Immature natural killer cell (primary cell): ENCODE data around the gene ARHGAP15. TPM values are rescaled to one million over a fixed set of nuclear protein-coding genes. Genes with fewer than 3 reads are reported as not detected.

Experiments used
- DNase-seq, 3 donors: peaks; one replicate each; pipeline ENCODE4 v3.0.0; 2022; ENCODE audit warnings: mixed read lengths in 1 of 3
- H3K27ac Mint-ChIP-seq, 6 donors: one replicate each; pipeline ENCODE4 v1.8.0; 2020; ENCODE audit warnings: mixed read lengths in 6 of 6, mild to moderate bottlenecking in 5 of 6, inconsistent platforms in 4 of 6, moderate library complexity in 3 of 6
- H3K27me3 Mint-ChIP-seq, 3 donors: one replicate each; pipeline ENCODE4 v1.8.0; 2020 to 2021; ENCODE audit warnings: low read depth in 3 of 3, mild to moderate bottlenecking in 3 of 3, mixed read lengths in 3 of 3, moderate library complexity in 3 of 3, inconsistent platforms in 1 of 3
- H3K36me3 Mint-ChIP-seq, 3 donors: one replicate each; pipeline ENCODE4 v1.8.0; 2020; ENCODE audit warnings: mixed read lengths in 3 of 3, inconsistent platforms in 2 of 3, mild to moderate bottlenecking in 2 of 3
- H3K4me1 Mint-ChIP-seq, 2 donors: one replicate each; pipeline ENCODE4 v1.8.0; 2020; ENCODE audit warnings: inconsistent platforms in 2 of 2, mild to moderate bottlenecking in 2 of 2, mixed read lengths in 2 of 2, moderate library complexity in 1 of 2
- H3K4me3 Mint-ChIP-seq, 5 donors: one replicate each; pipeline ENCODE4 v1.8.0; 2020; ENCODE audit warnings: mild to moderate bottlenecking in 5 of 5, mixed read lengths in 5 of 5, inconsistent platforms in 3 of 5, moderate library complexity in 3 of 5
- H3K9me3 Mint-ChIP-seq, 6 donors: one replicate each; pipeline ENCODE4 v1.8.0; 2020; ENCODE audit warnings: mild to moderate bottlenecking in 6 of 6, mixed read lengths in 6 of 6, inconsistent platforms in 4 of 6, moderate library complexity in 3 of 6
- polyA plus RNA-seq, 3 donors: library from polyadenylated mRNA; unstranded; fragments of 300-500 nt; fragmentation: Illumina TruSeq; gene quantifications; one replicate each; pipeline ENCODE4 v1.2.3, GENCODE V29; 2021

ARHGAP15 gene
- polyA plus RNA-seq, 3 donors from 2014 or later: 107 to 168 (median 150) TPM

GRCh38 chr2:143229411-143229810 is 100.2 kb downstream of the ARHGAP15 start:
- Mint-ChIP-seq H3K9me3 (peaks cover 6 to 17% (median 11%) of the 10 kb centered on the region in 6 donors), H3K27me3 (peaks cover 0 to 1% (median 1%) of the 10 kb centered on the region in 3 donors), H3K36me3 (peaks cover 35 to 45% (median 36%) of the 10 kb centered on the region in 3 donors), H3K4me1 (peaks cover 10 to 24% of the 10 kb centered on the region in 2 donors), H3K27ac (peak overlapping the region in 1 of 6 donors; percentile 46), H3K4me3 (no peak overlapping the region)
- DNase-seq: no peak

GRCh38 chr2:143229952-143230351 is 100.7 kb downstream of the ARHGAP15 start:
- Mint-ChIP-seq H3K4me1 (peaks cover 10 to 27% of the 10 kb centered on the region in 2 donors), H3K9me3 (peaks cover 6 to 21% (median 11%) of the 10 kb centered on the region in 6 donors), H3K36me3 (peaks cover 38 to 49% (median 42%) of the 10 kb centered on the region in 3 donors), H3K27ac (peak overlapping the region in 2 of 6 donors; percentile 6 to 37), H3K4me3 (no peak overlapping the region), H3K27me3 (peaks cover 0 to 1% (median 1%) of the 10 kb centered on the region in 3 donors)
- DNase-seq: no peak

- H3K36me3 Mint-ChIP-seq: peaks cover 38 to 54% (median 46%) of the 10 kb centered on the region in 3 donors
- no peak overlapping the region for H3K27ac Mint-ChIP-seq
- peaks cover 10 to 31% of the 10 kb centered on the region in 2 donors for H3K4me1 Mint-ChIP-seq
- peaks cover 0 to 1% (median 1%) of the 10 kb centered on the region in 3 donors for H3K27me3 Mint-ChIP-seq
- peaks cover 6 to 22% (median 11%) of the 10 kb centered on the region in 6 donors for H3K9me3 Mint-ChIP-seq
- no peak overlapping the region for H3K4me3 Mint-ChIP-seq
- DNase-seq: no peak
Observed at GRCh38 chr2:143230506-143231253, 101.5 kb downstream of the ARHGAP15 start.

- no peak for DNase-seq
- peak overlapping the region in 2 of 6 donors; percentile 63 to 66 for H3K27ac Mint-ChIP-seq
- H3K4me3 Mint-ChIP-seq: no peak overlapping the region
- peaks cover 6 to 22% (median 11%) of the 10 kb centered on the region in 6 donors for H3K9me3 Mint-ChIP-seq
- H3K4me1 Mint-ChIP-seq: peaks cover 5 to 31% of the 10 kb centered on the region in 2 donors
- H3K27me3 Mint-ChIP-seq: peaks cover 0 to 1% (median 1%) of the 10 kb centered on the region in 3 donors
- peaks cover 38 to 54% (median 49%) of the 10 kb centered on the region in 3 donors for H3K36me3 Mint-ChIP-seq
Observed at GRCh38 chr2:143231254-143231645, 102.0 kb downstream of the ARHGAP15 start.

GRCh38 chr2:143237146-143237777 is 108.0 kb downstream of the ARHGAP15 start:
- no peak for DNase-seq
- H3K4me3 Mint-ChIP-seq: no peak overlapping the region
- H3K36me3 Mint-ChIP-seq: peaks cover 29 to 40% (median 38%) of the 10 kb centered on the region in 3 donors
- no peak overlapping the region for H3K27ac Mint-ChIP-seq
- H3K27me3 Mint-ChIP-seq: peaks cover 0 to 1% (median 1%) of the 10 kb centered on the region in 3 donors
- peaks cover 5 to 22% (median 11%) of the 10 kb centered on the region in 6 donors for H3K9me3 Mint-ChIP-seq
- H3K4me1 Mint-ChIP-seq: peaks cover 9 to 36% of the 10 kb centered on the region in 2 donors

- DNase-seq: no peak
- no peaks in the 10 kb centered on the region for H3K27me3 Mint-ChIP-seq
- H3K27ac Mint-ChIP-seq: no peak overlapping the region
- peaks cover 5 to 7% (median 5%) of the 10 kb centered on the region in 3 donors for H3K36me3 Mint-ChIP-seq
- H3K4me1 Mint-ChIP-seq: peaks cover 9 to 19% of the 10 kb centered on the region in 2 donors
- no peaks in the 10 kb centered on the region for H3K9me3 Mint-ChIP-seq
- H3K4me3 Mint-ChIP-seq: no peak overlapping the region
Observed at GRCh38 chr2:143241403-143242088, 112.3 kb downstream of the ARHGAP15 start.

- Mint-ChIP-seq H3K9me3 (no peaks in the 10 kb centered on the region), H3K4me3 (no peak overlapping the region)
Observed at GRCh38 chr2:143246246-143246645, 117.0 kb downstream of the ARHGAP15 start.

GRCh38 chr2:143246815-143247744 is 117.9 kb downstream of the ARHGAP15 start:
- DNase-seq: peak in 2 of 3 donors; percentile 26 to 38
- Mint-ChIP-seq H3K4me1 (peaks cover 12 to 15% of the 10 kb centered on the region in 2 donors), H3K4me3 (peak overlapping the region in 1 of 5 donors; percentile 77), H3K9me3 (no peaks in the 10 kb centered on the region), H3K27me3 (no peaks in the 10 kb centered on the region), H3K36me3 (peaks cover 5 to 7% (median 7%) of the 10 kb centered on the region in 3 donors), H3K27ac (peak overlapping the region in 3 of 6 donors; percentile 4 to 86 (median 77))

More at GRCh38 chr2:143246246-143246645, 117.0 kb downstream of the ARHGAP15 start:
- H3K27me3 Mint-ChIP-seq: no peaks in the 10 kb centered on the region
- H3K36me3 Mint-ChIP-seq: peaks cover 10 to 13% (median 12%) of the 10 kb centered on the region in 3 donors
- peaks cover 4 to 12% of the 10 kb centered on the region in 2 donors for H3K4me1 Mint-ChIP-seq
- no peak for DNase-seq
- no peak overlapping the region for H3K27ac Mint-ChIP-seq

GRCh38 chr2:143248631-143249030 is 119.4 kb downstream of the ARHGAP15 start:
- H3K9me3 Mint-ChIP-seq: no peaks in the 10 kb centered on the region
- no peak overlapping the region for H3K4me3 Mint-ChIP-seq
- H3K36me3 Mint-ChIP-seq: peaks cover 5 to 7% (median 7%) of the 10 kb centered on the region in 3 donors
- no peak overlapping the region for H3K27ac Mint-ChIP-seq
- no peaks in the 10 kb centered on the region for H3K27me3 Mint-ChIP-seq
- DNase-seq: no peak
- peaks cover 23 to 24% of the 10 kb centered on the region in 2 donors for H3K4me1 Mint-ChIP-seq

- no peak overlapping the region for H3K4me3 Mint-ChIP-seq
- H3K27me3 Mint-ChIP-seq: no peaks in the 10 kb centered on the region
- H3K36me3 Mint-ChIP-seq: peaks cover 5 to 7% (median 7%) of the 10 kb centered on the region in 3 donors
- H3K27ac Mint-ChIP-seq: peak overlapping the region in 1 of 6 donors; percentile 6
- no peak for DNase-seq
- no peaks in the 10 kb centered on the region for H3K9me3 Mint-ChIP-seq
- H3K4me1 Mint-ChIP-seq: peaks cover 48 to 54% of the 10 kb centered on the region in 2 donors
Observed at GRCh38 chr2:143251681-143252080, 122.5 kb downstream of the ARHGAP15 start.

- no peak for DNase-seq
- Mint-ChIP-seq H3K36me3 (peaks cover 5 to 7% (median 7%) of the 10 kb centered on the region in 3 donors), H3K4me3 (no peak overlapping the region), H3K27me3 (no peaks in the 10 kb centered on the region), H3K9me3 (no peaks in the 10 kb centered on the region), H3K27ac (peak overlapping the region in 5 of 6 donors; percentile 7 to 64 (median 50)), H3K4me1 (peaks cover 52 to 61% of the 10 kb centered on the region in 2 donors)
Observed at GRCh38 chr2:143252138-143252907, 123.1 kb downstream of the ARHGAP15 start.

- no peaks in the 10 kb centered on the region for H3K27me3 Mint-ChIP-seq
- H3K9me3 Mint-ChIP-seq: no peaks in the 10 kb centered on the region
- peaks cover 60 to 79% of the 10 kb centered on the region in 2 donors for H3K4me1 Mint-ChIP-seq
- peak overlapping the region in 5 of 6 donors; percentile 43 to 81 (median 62) for H3K27ac Mint-ChIP-seq
- DNase-seq: peak in 2 of 3 donors; percentile 11 to 12
- peaks cover 5 to 7% (median 7%) of the 10 kb centered on the region in 3 donors for H3K36me3 Mint-ChIP-seq
- peak overlapping the region in 1 of 5 donors; percentile 54 for H3K4me3 Mint-ChIP-seq
Observed at GRCh38 chr2:143254110-143254509, 124.9 kb downstream of the ARHGAP15 start.
